IMR-90 (cell line): ENCODE measurements around the gene TPP2. TPM values are rescaled to one million over a fixed set of nuclear protein-coding genes. Genes with fewer than 3 reads are reported as not detected.

Source experiments
- ATAC-seq: fragments of 200-7000 bp; cut with Tn5 transposase; 2 replicates; pipeline ENCODE4 v1.9.1; 2020; ENCODE audit warnings: low read depth, mild to moderate bottlenecking, moderate library complexity
- BruUV-seq: library from RNA; stranded (reverse); fragments of 400-500 nt; replicated peaks from 2 replicates; lab custom pipeline; 2021; lab: Mats Ljungman, UMichigan
- CTCF ChIA-PET: fragments of 300-600 bp; formaldehyde crosslinking; extraction: SDS; loops from one replicate; lab custom pipeline; 2021; ENCODE audit warnings: antibody characterized with exemption; lab: Yijun Ruan, JAX
- POLR2A ChIA-PET: fragments of 300-600 bp; sonication (Branson Sonifier 250); formaldehyde crosslinking; loops from one replicate; lab custom pipeline; 2022; ENCODE audit warnings: antibody characterized with exemption; ENCODE audit not compliant: unreplicated experiment; lab: Charles Lee
- DNase-seq: peaks from one replicate; pipeline ENCODE4 v3.0.0; 2013
- H2AFZ ChIP-seq: replicated peaks from 2 replicates; pipeline ENCODE3; 2013; ENCODE audit warnings: low read length, mild to moderate bottlenecking; ENCODE audit not compliant: poor library complexity
- H2AK5ac ChIP-seq: 2 replicates; pipeline ENCODE4 v1.6.1; 2013; ENCODE audit warnings: low read depth, low read length, inconsistent platforms
- H2AK9ac ChIP-seq: replicated peaks from 2 replicates; pipeline ENCODE3; 2013; ENCODE audit warnings: mild to moderate bottlenecking, low read depth, low read length, moderate library complexity; ENCODE audit not compliant: poor library complexity
- H2BK120ac ChIP-seq: 2 replicates; pipeline ENCODE4 v1.6.1; 2013; ENCODE audit warnings: low read depth, low read length, inconsistent platforms
- H2BK15ac ChIP-seq: 3 replicates; pipeline ENCODE4 v1.6.1; 2013; ENCODE audit warnings: low read depth, low read length, inconsistent platforms
- H2BK20ac ChIP-seq: 2 replicates; pipeline ENCODE4 v1.6.1; 2013; ENCODE audit warnings: low read depth, mild to moderate bottlenecking, inconsistent platforms, low read length, moderate library complexity
- H2BK5ac ChIP-seq: 2 replicates; pipeline ENCODE4 v1.6.1; 2013; ENCODE audit warnings: mild to moderate bottlenecking, low read depth, low read length, inconsistent platforms; ENCODE audit not compliant: poor library complexity, severe bottlenecking
- H3K14ac ChIP-seq: replicated peaks from 2 replicates; pipeline ENCODE4 v1.6.1; 2013; ENCODE audit warnings: low read depth, low read length, inconsistent platforms
- H3K18ac ChIP-seq: 2 replicates; pipeline ENCODE4 v1.6.1; 2013; ENCODE audit warnings: low read depth, low read length, control low read depth
- H3K23ac ChIP-seq: 2 replicates; pipeline ENCODE4 v1.6.1; 2013; ENCODE audit warnings: low read depth, low read length, inconsistent platforms
- H3K27ac ChIP-seq: 2 replicates; pipeline ENCODE4 v1.5.1; 2013; ENCODE audit warnings: mild to moderate bottlenecking, control low read depth, low read length; ENCODE audit not compliant: insufficient read depth
- H3K27me3 ChIP-seq: 2 replicates; pipeline ENCODE4 v1.6.1; 2013; ENCODE audit warnings: low read length; ENCODE audit not compliant: control insufficient read depth, insufficient read depth
- H3K36me3 ChIP-seq: 2 replicates; pipeline ENCODE4 v1.6.1; 2013; ENCODE audit warnings: low read length, mixed read lengths; ENCODE audit not compliant: control insufficient read depth, insufficient read depth
- H3K4ac ChIP-seq: 2 replicates; pipeline ENCODE4 v1.6.1; 2013; ENCODE audit warnings: low read depth, low read length, inconsistent platforms
- H3K4me1 ChIP-seq: 2 replicates; pipeline ENCODE4 v1.6.1; 2013; ENCODE audit warnings: low read length, mixed read lengths; ENCODE audit not compliant: control insufficient read depth, insufficient read depth
- H3K4me2 ChIP-seq: 2 replicates; pipeline ENCODE4 v1.6.1; 2013; ENCODE audit warnings: low read depth, mild to moderate bottlenecking, control low read depth, low read length, moderate library complexity
- H3K4me3 ChIP-seq: 2 replicates; pipeline ENCODE4 v1.5.1; 2013; ENCODE audit warnings: low read depth, mild to moderate bottlenecking, control low read depth, low read length, moderate library complexity; ENCODE audit not compliant: insufficient read depth
- H3K56ac ChIP-seq: 2 replicates; pipeline ENCODE4 v1.6.1; 2013; ENCODE audit warnings: low read length, inconsistent platforms; ENCODE audit not compliant: insufficient read depth; ENCODE audit errors: extremely low read depth
- H3K79me1 ChIP-seq, 2 experiments: 2 replicates each; pipeline ENCODE4 v1.6.1; 2013; ENCODE audit warnings: low read length in 2 of 2, inconsistent platforms in 1 of 2, low read depth in 1 of 2
- H3K9ac ChIP-seq: 2 replicates; pipeline ENCODE4 v1.6.1; 2013; ENCODE audit warnings: low read depth, low read length, control low read depth
- H3K9me1 ChIP-seq: 2 replicates; pipeline ENCODE4 v1.6.1; 2013; ENCODE audit warnings: low read length, inconsistent platforms; ENCODE audit not compliant: insufficient read depth
- H3K9me3 ChIP-seq: 2 replicates; pipeline ENCODE4 v1.6.1; 2013; ENCODE audit warnings: low read length; ENCODE audit not compliant: control insufficient read depth, insufficient read depth
- H4K20me1 ChIP-seq: 2 replicates; pipeline ENCODE4 v1.6.1; 2013; ENCODE audit warnings: low read length, inconsistent platforms; ENCODE audit not compliant: insufficient read depth
- H4K5ac ChIP-seq: 2 replicates; pipeline ENCODE4 v1.6.1; 2013; ENCODE audit warnings: mild to moderate bottlenecking, low read depth, low read length, control low read depth
- H4K8ac ChIP-seq, 2 experiments: 2 replicates each; pipeline ENCODE4 v1.6.1; 2013; ENCODE audit warnings: low read depth in 2 of 2, low read length in 2 of 2, control low read depth in 1 of 2, inconsistent platforms in 1 of 2
- H4K91ac ChIP-seq: 2 replicates; pipeline ENCODE4 v1.6.1; 2013; ENCODE audit warnings: low read depth, low read length, inconsistent platforms; ENCODE audit not compliant: insufficient read depth
- ELK1 ChIP-seq: fragments of 150-350 bp; IDR thresholded peaks from 2 replicates; pipeline ENCODE4 v1.6.1; 2016; ENCODE audit warnings: low read depth, mild to moderate bottlenecking, low read length, moderate library complexity, borderline replicate concordance
- POLR2A ChIP-seq: IDR thresholded peaks from 2 replicates; pipeline ENCODE4 v1.6.1; 2012; ENCODE audit warnings: mild to moderate bottlenecking, low read depth, low read length
- RAD21 ChIP-seq: IDR thresholded peaks from 2 replicates; pipeline ENCODE4 v1.6.1; 2012; ENCODE audit warnings: low read length, improper control_type of control experiment
- WGBS, 2 experiments: methylation state at CpG; one replicate each; pipeline versions ENCODE4 v1.1.5 to v1.1.7; 2013; ENCODE audit warnings: missing lambda C conversion rate in 2 of 2; ENCODE audit not compliant: insufficient read length in 1 of 2; ENCODE audit errors: extremely low coverage in 2 of 2; 5-methylcytosine and 5-hydroxymethylcytosine counted together
- dilution Hi-C: fragments of 300-500 bp; cut with HindIII; formaldehyde crosslinking; loops from one replicate; pipeline ENCODE4 v1.14.3; 2018; ENCODE audit warnings: low sequenced_read_pairs; ENCODE audit not compliant: unreplicated experiment
- in situ Hi-C: fragments of 300-500 bp; cut with MboI; formaldehyde crosslinking; loops from 3 replicates; pipeline ENCODE4 v1.14.3; 2019; ENCODE audit warnings: low sequenced_read_pairs, inconsistent platforms, mixed read lengths
- intact Hi-C: fragments of 100-400 bp; cut with micrococcal nuclease; formaldehyde crosslinking; loops from 2 replicates; pipeline ENCODE4 v1.10.0; 2022
- polyA plus RNA-seq, 3 experiments: library from polyadenylated mRNA; depleted of rRNA; stranded (reverse); fragments of >200 nt; gene quantifications; 2 replicates each; pipeline ENCODE4 v1.2.3, GENCODE V29; 2012; ENCODE audit warnings: low replicate concordance in 1 of 3
- total RNA-seq: library from RNA; depleted of rRNA; stranded (reverse); fragments of >200 nt; gene quantifications from 2 replicates; pipeline ENCODE4 v1.2.3, GENCODE V29; 2012

The TPP2 gene
- total and polyA plus RNA-seq, 2 of the 4 experiments (the other 2 are of a cell fraction) = 27.6 to 52.9 TPM

- H3K4me1 ChIP-seq = peaks cover 3% of the 10 kb centered on the region; the same call in 1 of the 2 replicates
- H3K14ac ChIP-seq = no peak overlapping the region
- in situ Hi-C loops (loop anchor here (25.0 kb wide), 1 partner anchor 1431 kb away; no protein-coding TSS in a partner anchor), dilution Hi-C loops (no loop called here), intact Hi-C loops (no loop called here)
- H2AK9ac ChIP-seq = no peak overlapping the region
- WGBS, 2 experiments = 69% methylated on average over 2 of the region's 4 CpGs; no CpG with 5 or more reads in 1 of the 2 experiments
- H3K36me3 ChIP-seq = no peaks in the 10 kb centered on the region
- no peak overlapping the region for H4K8ac ChIP-seq
- no peak overlapping the region for H3K4me2 ChIP-seq
- no peak overlapping the region for H2BK20ac ChIP-seq
- peaks cover 11% of the 10 kb centered on the region for H3K27me3 ChIP-seq
- no peak overlapping the region for H3K56ac ChIP-seq
- no peak overlapping the region for H2BK120ac ChIP-seq
- no TSS peak for BruUV-seq
- H3K4me3 ChIP-seq = no peak overlapping the region
- no peak overlapping the region for H2AFZ ChIP-seq
- H3K79me1 ChIP-seq = no peaks in the 10 kb centered on the region
- no peak overlapping the region for H2BK15ac ChIP-seq
- H3K4ac ChIP-seq = no peak overlapping the region
- H3K9me1 ChIP-seq = no peaks in the 10 kb centered on the region
- no peaks in the 10 kb centered on the region for H3K9me3 ChIP-seq
- TF ChIP-seq RAD21 (no peak), ELK1 (no peak), POLR2A (no peak)
- no peak for DNase-seq
- no peak for ATAC-seq
- no peak overlapping the region for H3K9ac ChIP-seq
- no peak overlapping the region for H2BK5ac ChIP-seq
- no peak overlapping the region for H2AK5ac ChIP-seq
- no peak overlapping the region for H4K5ac ChIP-seq
- H3K18ac ChIP-seq = no peak overlapping the region
- CTCF ChIA-PET = no interaction called here
- H3K23ac ChIP-seq = no peak overlapping the region
- no peak overlapping the region for H4K91ac ChIP-seq
- H4K20me1 ChIP-seq = no peaks in the 10 kb centered on the region
- H3K27ac ChIP-seq = no peak overlapping the region
- POLR2A ChIA-PET = no interaction called here
Measured at GRCh38 chr13:102567857-102568256, 28.9 kb upstream of the TPP2 start.
